Mucosa of rectum (tissue), 2 donors: ENCODE data around the gene BRCC3.
"Not testable (repeated sequence)": the region's sequence is repeated elsewhere in the genome, so short reads cannot be mapped to it uniquely, and the experiment has no call there.

Experiments used
- H3K27ac ChIP-seq, 2 donors: one replicate each; pipeline ENCODE4 v1.7.0; 2013; ENCODE audit warnings: inconsistent platforms in 2 of 2, low read depth in 2 of 2, low read length in 2 of 2
- H3K27me3 ChIP-seq, 2 donors: one replicate each; pipeline ENCODE4 v1.7.0; 2013; ENCODE audit warnings: low read length in 2 of 2; ENCODE audit not compliant: control insufficient read depth in 2 of 2, insufficient read depth in 2 of 2
- H3K36me3 ChIP-seq, 2 donors: one replicate each; pipeline ENCODE4 v1.7.0; 2013; ENCODE audit warnings: low read length in 2 of 2; ENCODE audit not compliant: control insufficient read depth in 2 of 2, insufficient read depth in 2 of 2
- H3K4me1 ChIP-seq, 2 donors: one replicate each; pipeline ENCODE4 v1.7.0; 2013; ENCODE audit warnings: low read length in 2 of 2, mild to moderate bottlenecking in 1 of 2; ENCODE audit not compliant: control insufficient read depth in 2 of 2, insufficient read depth in 2 of 2
- H3K4me3 ChIP-seq, 2 donors: one replicate each; pipeline ENCODE4 v1.7.0; 2013; ENCODE audit warnings: low read length in 2 of 2
- H3K9ac ChIP-seq, 2 donors: one replicate each; pipeline ENCODE4 v1.7.0; 2013; ENCODE audit warnings: low read length in 2 of 2, low read depth in 1 of 2, mild to moderate bottlenecking in 1 of 2
- H3K9me3 ChIP-seq, 2 donors: one replicate each; pipeline ENCODE4 v1.7.0; 2013; ENCODE audit warnings: low read length in 2 of 2; ENCODE audit not compliant: control insufficient read depth in 2 of 2
- donor health status: healthy.
- donor health status: Normal muscosa, but diverticular disease.

The BRCC3 gene

DNA sequence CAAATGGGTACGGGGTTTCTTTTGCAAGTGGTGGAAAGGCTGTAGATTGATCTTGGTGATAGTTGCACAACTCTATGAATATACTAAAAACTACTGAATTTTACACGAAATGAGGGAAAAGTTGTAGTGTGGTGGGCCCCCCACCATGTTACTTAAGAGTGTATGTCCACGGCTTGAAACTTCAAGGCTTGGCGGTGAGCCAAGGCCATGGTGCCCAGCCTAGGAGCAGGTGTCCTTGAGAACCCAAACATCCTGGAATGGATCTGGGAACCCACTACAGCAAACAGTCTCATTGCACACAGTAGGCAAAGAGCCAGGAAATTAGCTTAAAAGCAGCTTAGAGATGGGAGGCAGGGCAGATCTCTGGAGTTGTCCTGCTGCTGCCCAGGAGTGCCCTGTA, 62.9 kb downstream of the BRCC3 start:
- no peak overlapping the region for H3K4me3 ChIP-seq
- H3K27ac ChIP-seq = no peak overlapping the region

DNA sequence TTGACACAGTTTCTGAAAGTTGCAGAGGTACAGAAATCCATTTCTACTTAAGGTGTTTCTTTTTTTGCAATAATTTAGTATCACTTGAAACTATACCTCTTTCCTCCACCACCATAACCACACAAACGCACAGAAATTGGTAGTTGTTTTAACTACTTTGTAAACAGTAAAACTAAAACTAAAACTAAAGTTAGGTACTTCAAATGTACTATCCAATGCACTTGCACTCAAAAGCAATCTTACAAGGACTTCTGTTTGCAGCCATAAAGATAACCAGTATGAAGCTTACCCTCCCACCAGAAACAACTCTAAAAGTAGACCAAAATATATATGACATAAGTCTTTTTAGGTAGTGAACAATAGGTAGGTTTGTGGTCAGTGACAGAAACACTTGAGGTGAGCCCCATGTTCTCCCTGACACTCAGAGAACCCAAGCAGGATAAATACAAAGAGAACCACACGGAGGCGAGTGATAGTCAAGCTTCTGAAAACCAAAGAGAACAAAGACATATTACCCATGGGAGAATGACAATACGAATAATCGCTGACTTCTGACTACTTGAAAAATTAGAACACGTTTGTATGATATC, 72.7 kb downstream of the BRCC3 start:
- Histone ChIP-seq H3K4me3 (no peak overlapping the region), H3K36me3 (no peaks in the 10 kb centered on the region), H3K27me3 (no peaks in the 10 kb centered on the region), H3K9ac (no peak overlapping the region), H3K27ac (no peak overlapping the region), H3K4me1 (no peaks in the 10 kb centered on the region), H3K9me3 (no peaks in the 10 kb centered on the region)

More for the DNA sequence above, 62.9 kb downstream of the BRCC3 start:
- H3K4me1 ChIP-seq = no peaks in the 10 kb centered on the region
- no peaks in the 10 kb centered on the region for H3K27me3 ChIP-seq
- H3K36me3 ChIP-seq = no peaks in the 10 kb centered on the region
- no peak overlapping the region for H3K9ac ChIP-seq
- no peaks in the 10 kb centered on the region for H3K9me3 ChIP-seq

DNA sequence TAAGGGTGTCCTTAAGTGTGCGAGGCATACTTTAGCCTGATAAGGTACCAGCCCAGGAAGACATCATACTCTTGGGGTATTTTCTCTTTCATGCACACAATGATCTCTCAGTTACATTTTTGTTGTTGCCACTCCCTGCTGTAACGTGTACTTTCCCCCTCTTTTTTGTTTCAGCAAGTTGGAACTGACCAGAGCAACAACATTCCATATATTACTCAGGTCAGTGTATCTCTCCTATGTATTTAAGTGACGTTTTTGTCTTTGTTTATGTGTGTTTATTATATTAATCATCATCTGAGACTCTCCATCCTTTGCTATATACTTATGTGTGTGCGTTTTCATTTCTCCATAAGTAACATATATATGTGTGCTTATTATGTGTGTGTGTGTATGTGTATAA, 73.6 kb downstream of the BRCC3 start:
- H3K9me3 ChIP-seq = no peaks in the 10 kb centered on the region
- H3K27ac ChIP-seq = no peak overlapping the region
- no peaks in the 10 kb centered on the region for H3K4me1 ChIP-seq
- no peaks in the 10 kb centered on the region for H3K27me3 ChIP-seq
- no peak overlapping the region for H3K4me3 ChIP-seq
- no peaks in the 10 kb centered on the region for H3K36me3 ChIP-seq
- no peak overlapping the region for H3K9ac ChIP-seq

DNA sequence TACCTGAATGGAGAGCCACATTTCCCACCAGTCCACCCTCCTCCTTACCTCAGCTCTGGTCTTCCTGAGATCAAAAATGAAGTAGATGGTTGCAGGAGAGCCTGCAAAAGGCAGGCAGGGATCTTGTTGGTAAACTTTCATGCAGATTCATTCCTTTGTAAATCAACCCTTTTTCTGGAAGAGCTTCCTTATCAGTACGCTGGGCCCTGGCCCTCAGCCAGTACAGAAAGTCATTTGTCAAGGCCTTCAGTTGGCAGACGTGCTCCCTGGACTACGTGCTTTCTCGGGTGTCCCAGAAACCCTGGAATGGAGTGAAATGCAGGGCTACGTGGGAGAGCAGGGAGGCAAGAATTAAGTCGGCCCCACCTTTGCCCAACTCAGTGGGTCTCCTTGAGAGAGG, 76.3 kb downstream of the BRCC3 start:
- not testable (repeated sequence) for H3K4me3 ChIP-seq, H3K27ac ChIP-seq

DNA sequence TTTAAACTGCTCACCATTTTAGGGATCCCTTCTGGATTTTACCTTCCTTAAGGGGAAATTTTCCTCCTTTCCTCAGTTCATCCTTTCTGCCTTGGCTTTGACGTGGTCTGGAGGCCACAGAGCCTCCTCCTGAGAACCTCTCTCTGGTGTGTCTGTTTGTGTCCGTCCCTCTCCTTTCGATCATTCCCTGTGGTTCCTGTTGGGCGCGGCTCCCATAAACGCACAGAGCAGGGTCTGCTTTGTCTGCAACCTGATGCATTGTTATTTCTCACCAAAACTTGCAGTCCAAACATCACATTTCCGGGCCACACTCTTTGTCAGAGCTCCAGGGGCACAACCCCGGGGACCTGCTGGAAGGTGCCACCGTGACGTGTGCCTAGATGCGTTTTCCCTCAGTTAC, 76.9 kb downstream of the BRCC3 start:
- not testable (repeated sequence) for H3K36me3 ChIP-seq, H3K9ac ChIP-seq, H3K4me3 ChIP-seq, H3K4me1 ChIP-seq, H3K27me3 ChIP-seq, H3K9me3 ChIP-seq, H3K27ac ChIP-seq

More for the DNA sequence above, 76.3 kb downstream of the BRCC3 start:
- not testable (repeated sequence) for H3K36me3 ChIP-seq, H3K4me1 ChIP-seq, H3K9me3 ChIP-seq, H3K27me3 ChIP-seq, H3K9ac ChIP-seq

DNA sequence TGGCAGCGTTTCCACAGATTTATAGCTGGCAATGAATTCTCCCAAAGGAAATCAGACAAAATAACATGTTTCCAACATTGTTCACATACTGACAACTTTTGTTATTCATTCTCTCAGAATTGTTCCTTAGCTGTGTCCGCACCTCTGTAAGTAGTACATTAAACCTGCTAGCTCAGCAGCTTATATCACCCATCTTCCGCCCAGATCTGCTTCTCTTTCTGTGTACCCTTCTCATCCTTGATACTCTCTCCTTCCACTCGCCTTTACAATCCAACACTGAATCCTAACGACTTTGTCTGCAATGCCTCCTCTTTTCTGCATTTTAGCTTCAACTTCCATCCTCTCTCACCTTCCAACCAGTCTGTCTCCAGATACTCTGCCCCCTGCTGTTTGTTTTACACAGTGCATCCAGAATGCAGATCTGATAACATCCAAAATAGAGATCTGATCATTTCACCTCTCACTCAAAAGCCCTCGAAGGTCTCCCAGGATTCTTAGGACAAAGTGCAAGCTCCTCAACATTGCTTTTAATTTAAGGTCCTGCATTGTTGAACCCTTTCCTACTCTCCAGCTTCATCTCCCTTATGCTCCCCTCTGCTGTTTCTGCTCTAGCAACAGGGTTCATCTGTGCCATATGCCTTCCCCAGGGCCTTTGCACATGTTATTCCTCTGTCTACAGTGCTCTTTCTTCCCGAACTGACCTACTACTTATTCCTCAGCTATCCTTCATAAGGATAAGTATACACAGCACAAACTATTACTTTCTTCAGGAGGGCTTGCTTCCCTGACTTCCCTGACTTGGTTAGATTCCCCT, 77.6 kb downstream of the BRCC3 start:
- Histone ChIP-seq H3K27ac (no peak overlapping the region), H3K4me1 (no peaks in the 10 kb centered on the region), H3K27me3 (no peaks in the 10 kb centered on the region), H3K36me3 (no peaks in the 10 kb centered on the region), H3K9me3 (no peaks in the 10 kb centered on the region), H3K4me3 (no peak overlapping the region), H3K9ac (no peak overlapping the region)

DNA sequence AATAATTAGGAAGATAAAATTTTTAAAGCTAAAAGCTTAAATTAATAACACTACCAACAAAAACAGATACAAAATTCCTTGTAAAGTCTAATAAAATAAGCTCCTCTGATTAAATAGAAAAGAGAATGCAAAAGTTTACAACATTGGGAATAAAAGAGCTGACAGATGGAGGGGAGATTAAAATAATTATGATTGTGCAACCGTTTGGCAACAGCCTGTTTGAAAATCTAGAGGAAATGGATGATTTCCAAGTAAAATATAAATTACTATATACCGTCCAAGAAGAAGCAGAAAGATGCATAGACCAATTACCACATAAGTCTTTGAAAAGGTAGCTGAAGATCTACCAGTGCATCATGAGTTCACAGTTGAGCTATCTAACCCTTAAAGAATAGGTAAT, 98.6 kb downstream of the BRCC3 start:
- Histone ChIP-seq H3K9ac (no peak overlapping the region), H3K36me3 (no peaks in the 10 kb centered on the region), H3K9me3 (no peaks in the 10 kb centered on the region), H3K27me3 (no peaks in the 10 kb centered on the region), H3K4me3 (no peak overlapping the region), H3K4me1 (no peaks in the 10 kb centered on the region), H3K27ac (no peak overlapping the region)
